SK-N-SH (cell line): Measurements from ENCODE around the gene CD46. TPM values are rescaled to one million over a fixed set of nuclear protein-coding genes. Genes with fewer than 3 reads are reported as not detected.

Experiments
- CTCF ChIA-PET: fragments of 300-600, 350-600 bp; formaldehyde crosslinking; extraction: SDS; loops from one replicate; lab custom pipeline; 2021; lab: Yijun Ruan, JAX
- POLR2A ChIA-PET: fragments of 350-600 bp; sonication (Branson Sonifier 250); formaldehyde crosslinking; extraction: SDS; loops from one replicate; lab custom pipeline; 2020; ENCODE audit warnings: antibody characterized with exemption, inconsistent platforms; lab: Yijun Ruan, JAX
- DNase-seq: peaks from one replicate; pipeline ENCODE4 v3.0.0; 2012
- H2AFZ ChIP-seq: fragments of 200-600 bp; sonication (generic); 2 replicates; pipeline ENCODE4 v1.8.1; 2016; ENCODE audit warnings: antibody characterized with exemption, mild to moderate bottlenecking, low read depth
- H3F3A ChIP-seq: fragments of 200-600 bp; sonication (generic); replicated peaks from 2 replicates; pipeline ENCODE3; 2016; ENCODE audit warnings: antibody characterized with exemption, mild to moderate bottlenecking; ENCODE audit not compliant: insufficient read depth
- H3K27ac ChIP-seq, 2 experiments: fragments of 200-500 bp in 1 of 2; fragments of 200-600 bp in 1 of 2; sonication (Bioruptor generic) in 1 of 2; sonication (generic), shearing (Covaris generic) in 1 of 2; 2 replicates each; pipeline versions ENCODE4 v1.5.1 to v1.6.1; 2014 to 2016; ENCODE audit warnings: low read depth in 2 of 2, inconsistent platforms in 1 of 2, low read length in 1 of 2, mild to moderate bottlenecking in 1 of 2, mixed read lengths in 1 of 2
- H3K27me3 ChIP-seq: fragments of 200-600 bp; sonication (generic), shearing (Covaris generic); 2 replicates; pipeline ENCODE4 v1.6.1; 2016; ENCODE audit warnings: mixed run types; ENCODE audit not compliant: insufficient read depth
- H3K36me3 ChIP-seq, 2 experiments: fragments of 200-500 bp in 1 of 2; fragments of 200-600 bp in 1 of 2; sonication (Bioruptor generic) in 1 of 2; sonication (generic) in 1 of 2; replicated peaks in 1 of 2; 2 replicates each; pipeline versions ENCODE3 to v1.5.1; 2014 to 2016; ENCODE audit warnings: low read length in 1 of 2, mild to moderate bottlenecking in 1 of 2; ENCODE audit not compliant: insufficient read depth in 2 of 2, control insufficient read depth in 1 of 2
- H3K4me1 ChIP-seq, 2 experiments: fragments of 200-500 bp in 1 of 2; fragments of 200-600 bp in 1 of 2; sonication (Bioruptor generic) in 1 of 2; sonication (generic), shearing (Covaris generic) in 1 of 2; 2 replicates each; pipeline versions ENCODE4 v1.5.1 to v1.6.1; 2014 to 2016; ENCODE audit warnings: low read depth in 1 of 2, low read length in 1 of 2, mixed run types in 1 of 2; ENCODE audit not compliant: insufficient read depth in 2 of 2, control insufficient read depth in 1 of 2
- H3K4me2 ChIP-seq: fragments of 200-600 bp; sonication (generic), shearing (Covaris generic); 2 replicates; pipeline ENCODE4 v1.6.1; 2017; ENCODE audit warnings: mixed run types
- H3K4me3 ChIP-seq, 2 experiments: fragments of 200-500 bp in 1 of 2; fragments of 200-600 bp in 1 of 2; sonication (Bioruptor generic) in 1 of 2; sonication (generic), shearing (Covaris generic) in 1 of 2; 2 replicates each; pipeline versions ENCODE4 v1.5.1 to v1.8.1; 2014 to 2016; ENCODE audit warnings: low read depth in 2 of 2, inconsistent platforms in 1 of 2, low read length in 1 of 2, mild to moderate bottlenecking in 1 of 2, mixed read lengths in 1 of 2, moderate library complexity in 1 of 2
- H3K79me2 ChIP-seq: fragments of 200-600 bp; sonication (generic); 2 replicates; pipeline ENCODE4 v1.8.1; 2017; ENCODE audit warnings: mild to moderate bottlenecking; ENCODE audit not compliant: insufficient read depth
- H3K9ac ChIP-seq: fragments of 200-600 bp; sonication (generic); 2 replicates; pipeline ENCODE4 v1.6.1; 2017; ENCODE audit warnings: mixed run types
- H3K9me2 ChIP-seq: fragments of 200-600 bp; sonication (generic); 2 replicates; pipeline ENCODE4 v1.6.1; 2017; ENCODE audit warnings: mixed run types
- H3K9me3 ChIP-seq: fragments of 200-600 bp; sonication (generic); 2 replicates; pipeline ENCODE4 v1.6.1; 2017; ENCODE audit warnings: mixed run types, mild to moderate bottlenecking, moderate library complexity
- H4K20me1 ChIP-seq: fragments of 200-600 bp; sonication (generic); 2 replicates; pipeline ENCODE4 v1.6.1; 2017; ENCODE audit warnings: mild to moderate bottlenecking, mixed run types; ENCODE audit not compliant: insufficient read depth
- CHD2 ChIP-seq: fragments of 150-350 bp; IDR thresholded peaks from 2 replicates; pipeline ENCODE4 v1.6.1; 2018; ENCODE audit warnings: low read length; ENCODE audit not compliant: partially characterized antibody
- ELF1 ChIP-seq: IDR thresholded peaks from 2 replicates; pipeline ENCODE4 v1.4.0; 2012
- EP300 ChIP-seq, 2 experiments: IDR thresholded peaks; 2 replicates each; pipeline versions ENCODE4 v1.4.0 to v1.6.1; 2012; ENCODE audit warnings: borderline replicate concordance in 1 of 2, low read depth in 1 of 2, low read length in 1 of 2
- EZH2phosphoT487 ChIP-seq: fragments of 200-600 bp; sonication (generic); IDR thresholded peaks from 2 replicates; pipeline ENCODE4 v1.6.1; 2017; ENCODE audit warnings: low read depth, mixed run types, mild to moderate bottlenecking, antibody characterized with exemption, moderate library complexity, borderline replicate concordance
- FOXJ3 ChIP-seq: sonication (generic); formaldehyde crosslinking; IDR thresholded peaks from 2 replicates; pipeline ENCODE4 v1.5.1; 2020; ENCODE audit warnings: mild to moderate bottlenecking, missing genetic modification reagents
- FOXM1 ChIP-seq: IDR thresholded peaks from 2 replicates; pipeline ENCODE4 v1.4.0; 2012; ENCODE audit warnings: low read depth, mild to moderate bottlenecking
- GABPA ChIP-seq: IDR thresholded peaks from 2 replicates; pipeline ENCODE4 v1.4.0; 2012; ENCODE audit warnings: low read depth, mild to moderate bottlenecking
- GATA2 ChIP-seq: sonication (generic); formaldehyde crosslinking; IDR thresholded peaks from 2 replicates; pipeline ENCODE4 v1.5.0; 2020; ENCODE audit warnings: mild to moderate bottlenecking, missing genetic modification reagents
- IRF3 ChIP-seq: fragments of 150-350 bp; IDR thresholded peaks from 2 replicates; pipeline ENCODE4 v1.6.1; 2016; ENCODE audit warnings: mild to moderate bottlenecking, low read depth, low read length
- MXI1 ChIP-seq: IDR thresholded peaks from 2 replicates; pipeline ENCODE4 v1.6.1; 2012; ENCODE audit warnings: mild to moderate bottlenecking, low read depth, low read length, improper control_type of control experiment
- NFIC ChIP-seq: IDR thresholded peaks from 2 replicates; pipeline ENCODE4 v1.4.0; 2012; ENCODE audit warnings: borderline replicate concordance
- RFX5 ChIP-seq: IDR thresholded peaks from 2 replicates; pipeline ENCODE4 v1.6.1; 2012; ENCODE audit warnings: mild to moderate bottlenecking, improper control_type of control experiment, low read length
- TAF1 ChIP-seq: IDR thresholded peaks from 2 replicates; pipeline ENCODE4 v1.6.1; 2012; ENCODE audit warnings: low read depth, mild to moderate bottlenecking, low read length, moderate library complexity, borderline replicate concordance
- TCF12 ChIP-seq: IDR thresholded peaks from 2 replicates; pipeline ENCODE4 v1.4.0; 2012
- TEAD4 ChIP-seq: IDR thresholded peaks from 2 replicates; pipeline ENCODE4 v1.4.0; 2012; ENCODE audit warnings: mild to moderate bottlenecking, borderline replicate concordance; ENCODE audit not compliant: insufficient read depth
- USF1 ChIP-seq: IDR thresholded peaks from 2 replicates; pipeline ENCODE4 v1.4.0; 2012; ENCODE audit warnings: low read depth, borderline replicate concordance
- YY1 ChIP-seq: IDR thresholded peaks from 2 replicates; pipeline ENCODE4 v1.4.0; 2012; ENCODE audit warnings: low read depth, mild to moderate bottlenecking
- WGBS: methylation state at CpG from one replicate; pipeline ENCODE4 v1.1.6; 2017; ENCODE audit warnings: low lambda C conversion rate; 5-methylcytosine and 5-hydroxymethylcytosine counted together
- polyA plus RNA-seq, 3 experiments: library from polyadenylated mRNA; depleted of rRNA; stranded (reverse); fragments of >200 nt; gene quantifications; 2 replicates each; pipeline ENCODE4 v1.2.3, GENCODE V29; 2012
- TF ChIP-seq, protein P1 (sequence below): IDR thresholded peaks from 2 replicates; pipeline ENCODE4; 2012
- TF ChIP-seq, protein P2 (sequence below): fragments of 200-600 bp; sonication (generic); IDR thresholded peaks from 2 replicates; pipeline ENCODE4 v1.6.1; 2017; ENCODE audit warnings: antibody characterized with exemption, mild to moderate bottlenecking, moderate library complexity

The CD46 gene
- polyA plus RNA-seq, 1 of the 3 experiments (the other 2 are of a cell fraction): 56.0 TPM

GRCh38 chr1:207827488-207827830, 75.6 kb downstream of the CD46 start:
- 94% methylated on average over 1 of the region's 2 CpGs for WGBS
- Histone ChIP-seq H3K9ac (no peak overlapping the region), H3K4me1 (peaks cover 0 to 18% of the 10 kb centered on the region in 2 experiments; a peak in 2 of 4 replicates), H3K4me2 (no peak overlapping the region), H3K36me3 (peaks cover 0 to 5% of the 10 kb centered on the region in 2 experiments), H3K9me3 (no peaks in the 10 kb centered on the region), H4K20me1 (no peaks in the 10 kb centered on the region), H3K27ac (no peak overlapping the region), H3F3A (no peaks in the 10 kb centered on the region), H3K79me2 (no peaks in the 10 kb centered on the region; the same call in 1 of the 2 replicates), H2AFZ (no peak overlapping the region), H3K27me3 (no peaks in the 10 kb centered on the region), H3K4me3 (no peak overlapping the region), H3K9me2 (no peaks in the 10 kb centered on the region)
- TF ChIP-seq, protein P1, sequence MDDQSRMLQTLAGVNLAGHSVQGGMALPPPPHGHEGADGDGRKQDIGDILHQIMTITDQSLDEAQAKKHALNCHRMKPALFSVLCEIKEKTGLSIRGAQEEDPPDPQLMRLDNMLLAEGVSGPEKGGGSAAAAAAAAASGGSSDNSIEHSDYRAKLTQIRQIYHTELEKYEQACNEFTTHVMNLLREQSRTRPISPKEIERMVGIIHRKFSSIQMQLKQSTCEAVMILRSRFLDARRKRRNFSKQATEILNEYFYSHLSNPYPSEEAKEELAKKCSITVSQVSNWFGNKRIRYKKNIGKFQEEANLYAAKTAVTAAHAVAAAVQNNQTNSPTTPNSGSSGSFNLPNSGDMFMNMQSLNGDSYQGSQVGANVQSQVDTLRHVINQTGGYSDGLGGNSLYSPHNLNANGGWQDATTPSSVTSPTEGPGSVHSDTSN: no peak
- no peak for TF ChIP-seq IRF3
- no peak for TF ChIP-seq YY1
- no peak for TF ChIP-seq ELF1
- TF ChIP-seq GATA2: no peak
- TF ChIP-seq, protein P2, sequence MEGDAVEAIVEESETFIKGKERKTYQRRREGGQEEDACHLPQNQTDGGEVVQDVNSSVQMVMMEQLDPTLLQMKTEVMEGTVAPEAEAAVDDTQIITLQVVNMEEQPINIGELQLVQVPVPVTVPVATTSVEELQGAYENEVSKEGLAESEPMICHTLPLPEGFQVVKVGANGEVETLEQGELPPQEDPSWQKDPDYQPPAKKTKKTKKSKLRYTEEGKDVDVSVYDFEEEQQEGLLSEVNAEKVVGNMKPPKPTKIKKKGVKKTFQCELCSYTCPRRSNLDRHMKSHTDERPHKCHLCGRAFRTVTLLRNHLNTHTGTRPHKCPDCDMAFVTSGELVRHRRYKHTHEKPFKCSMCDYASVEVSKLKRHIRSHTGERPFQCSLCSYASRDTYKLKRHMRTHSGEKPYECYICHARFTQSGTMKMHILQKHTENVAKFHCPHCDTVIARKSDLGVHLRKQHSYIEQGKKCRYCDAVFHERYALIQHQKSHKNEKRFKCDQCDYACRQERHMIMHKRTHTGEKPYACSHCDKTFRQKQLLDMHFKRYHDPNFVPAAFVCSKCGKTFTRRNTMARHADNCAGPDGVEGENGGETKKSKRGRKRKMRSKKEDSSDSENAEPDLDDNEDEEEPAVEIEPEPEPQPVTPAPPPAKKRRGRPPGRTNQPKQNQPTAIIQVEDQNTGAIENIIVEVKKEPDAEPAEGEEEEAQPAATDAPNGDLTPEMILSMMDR: no peak
- no peak for TF ChIP-seq CHD2
- TF ChIP-seq TEAD4: no peak
- TF ChIP-seq EZH2phosphoT487: no peak
- no peak for DNase-seq
- POLR2A ChIA-PET: no interaction called here
- CTCF ChIA-PET: interaction anchor here (0.8 to 2.6 kb wide), 9 partner anchors 10 to 137 kb away, joined by 3 to 9 read pairs (median 4); no protein-coding TSS in a partner anchor

DNA sequence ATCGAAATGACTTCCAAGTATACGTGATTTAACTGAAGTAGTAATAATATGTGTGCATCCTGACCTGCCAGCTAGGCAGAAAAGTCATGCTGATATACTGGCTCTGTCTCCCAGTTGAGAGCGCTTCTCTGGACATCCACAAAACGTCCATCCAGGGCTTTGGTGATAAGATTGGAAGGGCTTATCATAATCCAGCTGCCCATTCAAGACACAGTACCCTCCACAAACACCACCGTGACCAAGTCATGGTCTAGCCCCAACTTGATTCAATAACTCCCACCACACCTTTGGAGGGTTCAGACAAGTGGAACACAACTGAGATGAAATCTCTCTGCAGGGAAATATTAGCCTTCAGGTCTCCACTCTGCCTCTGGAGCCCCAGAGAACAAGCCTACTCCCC, 76.2 kb downstream of the CD46 start:
- Histone ChIP-seq H4K20me1 (no peaks in the 10 kb centered on the region), H3K9me3 (no peaks in the 10 kb centered on the region), H3K9ac (no peak overlapping the region), H3K27me3 (no peaks in the 10 kb centered on the region), H3K79me2 (no peaks in the 10 kb centered on the region), H3K4me1 (peaks cover 0 to 18% of the 10 kb centered on the region in 2 experiments; a peak in 2 of 4 replicates), H3K4me3 (no peak overlapping the region), H3F3A (no peaks in the 10 kb centered on the region), H3K4me2 (no peak overlapping the region), H3K27ac (no peak overlapping the region), H3K36me3 (peaks cover 0 to 5% of the 10 kb centered on the region in 2 experiments), H2AFZ (no peak overlapping the region), H3K9me2 (no peaks in the 10 kb centered on the region)
- POLR2A ChIA-PET: no interaction called here
- CTCF ChIA-PET: interaction anchor here (0.8 to 2.2 kb wide), 8 partner anchors 9 to 137 kb away, joined by 3 to 9 read pairs (median 4); no protein-coding TSS in a partner anchor
- 90% methylated on average over 5 of the region's 5 CpGs for WGBS
- no peak for DNase-seq
- no peak for TF ChIP-seq GABPA
- TF ChIP-seq EP300 (IDR thresholded peaks at IDR 0.05; ENCODE audit: borderline replicate concordance in 1 of 2, low read depth in 1 of 2, low read length in 1 of 2): no peak
- TF ChIP-seq TCF12: no peak
- TF ChIP-seq FOXJ3 (CRISPR knock-in tag): no peak
- TF ChIP-seq IRF3: no peak
- TF ChIP-seq MXI1: no peak
- no peak for TF ChIP-seq TAF1
- no peak for TF ChIP-seq USF1
- no peak for TF ChIP-seq TEAD4
- TF ChIP-seq YY1: no peak
- TF ChIP-seq ELF1: no peak
- no peak for TF ChIP-seq FOXM1
- no peak for TF ChIP-seq RFX5
- TF ChIP-seq, protein P2: no peak
- no peak for TF ChIP-seq CHD2
- no peak for TF ChIP-seq NFIC
